Activated T-cell treated with anti-CD3 and anti-CD28 coated beads, Interleukin-2, amount 50 U/mL, for 1 hour (primary cell): Measurements from ENCODE around the gene C6orf118.

Source experiments
- DNase-seq: peaks from one replicate; pipeline ENCODE4 v3.0.0-alpha.2; 2020

The C6orf118 gene

GRCh38 chr6:165308926-165309731 lies at the start of gene C6orf118:
Gene C6orf118, minus strand, starts transcription at chr6:165309605. Its CDS starts 19 bp downstream, at chr6:165309586.
- DNase-seq = no peak

- no peak for DNase-seq
Observed at GRCh38 chr6:165345700-165346099, 36.3 kb upstream of the C6orf118 start.

- DNase-seq = no peak
Observed at GRCh38 chr6:165340532-165340931, 31.1 kb upstream of the C6orf118 start.

GRCh38 chr6:165325609-165326008 lies 16.2 kb upstream of the C6orf118 start:
- DNase-seq = no peak

GRCh38 chr6:165321555-165322145 lies 12.2 kb upstream of the C6orf118 start:
- DNase-seq = no peak

DNA sequence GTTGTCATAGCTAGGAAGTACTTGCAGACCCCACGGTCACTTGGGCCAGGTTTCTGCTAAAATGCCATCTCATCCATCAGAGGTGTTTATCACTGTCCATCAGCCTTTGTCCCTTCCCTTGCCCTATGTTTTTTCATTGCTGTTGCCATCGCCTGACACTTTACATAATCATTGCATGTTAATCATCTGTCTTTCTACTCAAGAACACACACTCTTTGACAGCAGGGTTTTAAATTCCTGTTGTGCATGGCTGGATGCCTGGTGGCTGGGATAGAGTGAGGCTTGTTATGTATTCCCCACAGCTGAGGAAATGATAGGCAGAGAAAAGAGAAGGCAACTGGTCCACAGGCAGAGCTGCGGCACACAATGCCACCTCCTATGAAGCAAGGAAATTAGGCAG lies 11.7 kb upstream of the C6orf118 start:
- DNase-seq = no peak

DNA sequence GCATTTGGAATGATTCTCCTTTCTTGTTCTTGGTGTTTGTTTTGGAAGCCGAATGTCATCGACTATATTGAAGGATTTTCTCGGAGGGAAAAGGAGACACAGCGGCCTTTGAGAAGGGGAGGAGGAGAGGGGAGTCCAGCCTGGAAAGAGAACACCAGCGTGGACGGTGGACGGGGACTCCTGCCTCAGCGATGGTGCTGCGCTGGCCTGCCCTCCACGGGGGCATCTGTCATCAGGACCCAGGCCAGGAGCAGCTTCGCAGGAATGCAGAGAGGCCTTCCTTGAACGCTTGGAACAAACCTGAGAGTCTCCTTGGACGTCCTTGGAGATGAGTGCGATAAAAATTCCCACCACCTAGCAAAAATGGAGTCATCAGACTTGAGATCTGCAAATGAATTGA lies 8.3 kb upstream of the C6orf118 start:
- no peak for DNase-seq

GRCh38 chr6:165306955-165307354 lies 2.5 kb downstream of the C6orf118 start:
- DNase-seq = no peak

DNA sequence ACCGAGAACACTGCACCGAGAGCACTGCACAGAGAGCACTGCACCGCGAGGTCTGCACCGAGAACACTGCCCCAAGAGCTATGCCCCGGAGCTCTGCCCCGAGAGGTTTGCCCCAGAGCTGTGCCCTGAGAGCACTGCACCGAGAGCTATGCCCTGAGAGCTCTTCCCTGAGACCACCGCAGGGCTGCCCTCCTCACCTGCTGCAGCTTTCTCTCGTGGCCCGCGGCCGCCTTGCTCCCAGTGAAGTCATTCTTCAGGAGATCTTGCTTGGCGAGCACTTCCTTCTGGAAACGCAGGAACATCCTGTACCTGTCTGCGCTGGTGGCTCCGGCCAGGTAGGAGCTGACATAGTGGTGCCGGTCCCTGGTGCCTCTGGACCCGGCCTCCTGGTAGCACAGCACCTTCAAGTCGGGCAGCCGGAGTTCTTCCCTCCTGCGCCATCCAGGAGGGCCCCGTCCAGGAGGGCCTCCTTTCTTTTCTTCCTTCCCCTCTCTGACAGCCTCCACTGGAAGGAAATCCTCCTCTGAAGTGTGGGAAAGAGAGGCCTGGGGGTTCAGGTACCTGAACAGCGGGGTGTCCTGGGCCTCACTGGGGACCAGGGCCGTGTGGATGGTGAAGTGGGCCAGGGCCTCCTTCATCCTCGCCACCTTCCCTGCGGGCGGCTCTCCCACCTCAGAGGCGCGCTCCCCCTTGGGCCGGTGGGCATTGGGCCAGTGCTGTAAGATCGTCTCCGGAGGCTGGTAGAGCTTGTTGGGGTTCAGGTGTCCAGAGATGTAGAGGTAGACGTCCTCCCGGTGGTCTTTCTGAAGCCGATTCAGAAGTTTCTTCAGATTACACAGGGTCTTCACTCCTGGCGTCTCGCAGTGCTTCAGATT lies 7.8 kb downstream of the C6orf118 start:
- DNase-seq = no peak

- no peak for DNase-seq
Observed at GRCh38 chr6:165300422-165300936, 8.9 kb downstream of the C6orf118 start.

- DNase-seq = no peak
Observed at GRCh38 chr6:165298875-165299274, 10.5 kb downstream of the C6orf118 start.

DNA sequence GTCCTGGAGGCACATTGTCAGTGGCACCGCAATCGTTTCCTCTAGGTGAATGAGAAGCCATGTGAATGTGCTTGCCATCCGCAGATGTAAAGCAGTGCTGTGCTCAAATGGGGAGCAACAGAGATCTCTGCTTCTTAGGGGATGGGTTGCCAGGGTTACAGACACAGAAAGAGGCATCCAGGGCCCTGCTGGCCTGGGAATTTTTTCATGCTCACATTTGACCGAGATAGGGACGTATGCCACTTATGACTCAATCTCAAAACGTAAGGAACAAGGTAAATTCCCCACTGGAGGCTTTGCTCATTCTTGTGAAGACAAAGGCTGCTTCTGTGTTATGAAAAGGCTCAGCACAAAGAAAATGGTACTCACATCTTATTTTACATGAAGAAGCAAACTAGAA lies 11.0 kb downstream of the C6orf118 start:
- DNase-seq = no peak

DNA sequence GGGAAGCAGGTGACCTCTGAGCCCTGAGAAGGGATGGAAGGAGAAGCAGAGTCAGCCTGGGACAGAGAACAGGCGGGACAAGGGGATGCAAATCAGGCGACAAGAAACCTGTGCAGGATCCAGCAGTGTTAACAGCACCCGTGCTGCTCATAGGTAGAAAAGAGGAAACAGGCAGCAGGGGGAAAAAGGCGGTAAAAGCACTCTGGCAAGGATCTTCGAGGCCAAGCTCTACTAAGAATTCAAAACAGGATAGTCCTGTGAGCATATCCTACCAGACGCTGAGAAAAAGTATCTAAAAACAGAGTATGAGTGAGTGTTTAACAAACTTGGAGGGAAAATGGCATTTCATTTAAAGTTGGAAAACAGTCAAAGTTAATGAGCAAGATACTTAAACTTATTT lies 16.7 kb downstream of the C6orf118 start:
- no peak for DNase-seq

GRCh38 chr6:165274611-165275010 lies 34.8 kb downstream of the C6orf118 start:
- DNase-seq = no peak

- DNase-seq = no peak
Observed at GRCh38 chr6:165272585-165272984, 36.8 kb downstream of the C6orf118 start.

DNA sequence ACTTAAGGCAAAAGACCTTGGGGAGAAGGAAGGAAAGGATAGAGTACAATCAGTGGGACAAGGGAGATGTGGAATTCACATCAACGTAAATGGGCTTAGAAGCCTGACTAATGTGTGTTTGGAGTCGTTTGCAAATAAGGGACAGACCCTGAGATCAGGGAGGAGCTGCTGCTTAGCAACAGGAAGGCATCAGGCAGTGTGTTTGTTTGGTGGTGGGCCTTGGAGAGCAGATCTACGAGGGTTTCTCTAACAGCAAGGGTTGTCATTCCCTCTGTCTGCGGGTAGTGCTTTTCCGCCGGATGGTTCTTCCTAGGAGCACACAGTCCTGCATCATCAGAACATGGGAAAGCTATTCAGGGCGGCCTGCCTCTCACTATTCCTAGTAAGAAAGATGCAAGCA lies 40.4 kb downstream of the C6orf118 start:
- DNase-seq = no peak

DNA sequence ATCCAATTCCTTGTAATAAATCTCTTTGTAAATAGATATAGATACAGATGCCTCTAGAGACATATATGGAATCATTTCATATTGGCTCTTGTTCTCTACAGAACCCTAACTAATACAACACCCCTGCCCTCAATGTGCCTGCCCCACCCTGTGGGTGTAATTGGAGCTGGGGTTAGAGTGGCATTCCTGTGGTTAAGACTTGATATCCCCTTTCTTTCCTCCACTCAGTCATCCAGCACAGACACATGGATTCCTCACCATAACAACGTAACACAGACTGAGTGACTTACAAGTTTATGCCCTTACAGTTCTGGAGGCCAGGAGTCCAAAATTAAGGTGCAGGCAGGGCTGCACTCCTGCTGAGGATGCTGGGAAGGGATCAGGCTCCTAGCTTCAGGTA lies 42.8 kb downstream of the C6orf118 start:
- no peak for DNase-seq

GRCh38 chr6:165266191-165266590 lies 43.2 kb downstream of the C6orf118 start:
- no peak for DNase-seq

GRCh38 chr6:165260462-165260861 lies 48.9 kb downstream of the C6orf118 start:
- DNase-seq = no peak

DNA sequence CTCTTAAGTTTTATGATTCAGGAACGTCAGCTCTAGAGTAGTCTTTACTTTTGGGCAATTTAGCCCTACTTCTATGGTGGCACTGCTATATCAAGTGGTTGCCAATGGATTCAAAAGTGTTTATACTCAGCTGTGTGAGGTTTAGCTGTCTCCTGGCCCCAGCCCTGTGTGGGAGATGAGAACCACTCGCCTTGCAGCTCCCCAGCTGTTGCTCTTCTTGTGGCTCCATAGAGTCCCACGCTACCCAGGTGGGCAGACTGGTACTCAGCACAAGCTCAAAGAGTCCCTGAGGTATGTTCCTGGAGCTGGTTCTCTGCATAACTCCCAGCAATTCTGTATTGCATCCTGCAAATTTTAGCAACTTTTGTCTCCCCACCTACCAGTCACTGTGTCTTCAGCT lies 59.6 kb downstream of the C6orf118 start:
- no peak for DNase-seq

- DNase-seq = no peak
Observed at GRCh38 chr6:165245701-165246100, 63.7 kb downstream of the C6orf118 start.

- no peak for DNase-seq
Observed at GRCh38 chr6:165245287-165245686, 64.1 kb downstream of the C6orf118 start.

DNA sequence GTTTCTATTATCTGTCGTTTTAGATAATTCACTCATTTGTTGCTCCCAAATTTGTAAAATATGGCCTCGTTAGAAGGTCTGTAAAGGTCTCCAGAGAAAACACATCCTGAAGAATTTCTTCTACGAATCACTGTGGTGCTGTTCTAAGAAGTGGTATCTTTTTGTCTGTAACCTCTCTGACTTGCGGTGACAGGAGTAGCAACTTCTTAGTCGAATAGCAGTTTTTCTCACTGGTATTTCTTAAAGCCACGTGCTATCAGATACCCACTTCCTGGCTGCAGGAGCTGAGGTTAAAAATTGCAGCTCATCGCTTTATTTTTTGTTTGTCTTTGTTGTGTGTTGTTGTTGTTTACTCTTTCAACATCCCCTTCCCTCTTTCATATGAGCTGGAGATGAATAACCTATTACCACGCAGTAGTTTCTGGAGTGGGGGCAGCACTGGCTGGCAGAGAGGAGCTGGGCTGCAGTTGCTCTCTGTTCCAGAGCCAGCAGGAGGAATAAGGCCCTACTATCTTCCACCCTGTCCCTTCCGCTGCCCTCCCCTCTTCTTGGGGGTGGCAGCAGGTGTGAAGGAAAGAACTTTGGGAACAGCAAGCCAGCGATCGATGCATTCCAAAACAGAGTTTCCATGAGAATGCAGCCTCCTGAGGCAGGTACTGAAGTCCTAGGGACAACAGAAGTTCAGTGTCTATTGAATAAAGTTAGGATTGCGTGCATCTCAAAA lies 64.7 kb downstream of the C6orf118 start:
- no peak for DNase-seq
